Activated naive CD4-positive, alpha-beta T cell treated with anti-CD3 and anti-CD28 coated beads, Interleukin-2, amount 10 ng/mL, durations not matched to agents 7 days and 5 days (primary cell): ENCODE measurements around the gene TMEM140.
"Not testable (repeated sequence)": the region's sequence is repeated elsewhere in the genome, so short reads cannot be mapped to it uniquely, and the experiment has no call there.

Source experiments
- CTCF ChIA-PET: fragments of 350-600 bp; sonication (Branson Sonifier 250); formaldehyde crosslinking; loops from one replicate; lab custom pipeline; 2021; ENCODE audit warnings: antibody characterized with exemption; lab: Charles Lee
- DNase-seq: peaks from one replicate; pipeline ENCODE4 v3.0.0-alpha.2; 2020
- H3K27ac Mint-ChIP-seq: one replicate; pipeline ENCODE4 v1.8.0; 2021; ENCODE audit warnings: mild to moderate bottlenecking, moderate library complexity, mixed read lengths
- H3K27me3 Mint-ChIP-seq: one replicate; pipeline ENCODE4 v1.8.0; 2021; ENCODE audit warnings: mild to moderate bottlenecking, mixed read lengths
- H3K36me3 Mint-ChIP-seq: one replicate; pipeline ENCODE4 v1.8.0; 2021; ENCODE audit warnings: mixed read lengths
- H3K4me1 Mint-ChIP-seq: one replicate; pipeline ENCODE4 v1.8.0; 2021; ENCODE audit warnings: mixed read lengths
- H3K4me3 Mint-ChIP-seq: one replicate; pipeline ENCODE4 v1.8.0; 2021; ENCODE audit warnings: mild to moderate bottlenecking, moderate library complexity, mixed read lengths
- H3K9me3 Mint-ChIP-seq: one replicate; pipeline ENCODE4 v1.8.0; 2021; ENCODE audit warnings: mixed read lengths

Gene TMEM140

DNA sequence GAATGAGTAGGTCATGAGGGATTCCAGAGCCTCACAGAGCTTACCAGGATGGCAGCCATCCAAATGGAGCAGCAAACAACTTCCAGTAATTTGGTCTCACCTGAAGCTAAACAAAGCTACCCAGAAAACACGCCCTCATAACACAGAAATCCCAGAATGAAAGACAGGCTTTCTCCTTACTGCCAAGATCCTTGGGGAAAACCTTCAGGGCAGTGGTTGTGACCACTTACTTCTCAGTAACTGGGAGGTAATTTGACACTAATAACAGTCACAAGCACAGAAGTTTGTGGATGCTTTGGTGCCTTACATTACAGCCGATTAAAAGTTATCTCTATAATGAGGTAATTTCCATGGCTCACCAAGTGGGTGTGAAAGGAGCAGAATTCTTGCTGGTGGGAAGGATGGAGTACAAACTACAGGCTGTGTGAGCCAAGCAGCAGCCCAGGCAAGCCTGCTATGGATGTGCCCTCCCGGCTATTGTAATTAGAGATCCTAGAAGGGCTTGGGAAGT lies 53.0 kb downstream of the TMEM140 start:
- H3K4me1 Mint-ChIP-seq = peaks cover 15% of the 10 kb centered on the region
- no peak overlapping the region for H3K27ac Mint-ChIP-seq
- H3K4me3 Mint-ChIP-seq = no peak overlapping the region
- no peaks in the 10 kb centered on the region for H3K9me3 Mint-ChIP-seq
- CTCF ChIA-PET = no interaction called here
- peaks cover 30% of the 10 kb centered on the region for H3K36me3 Mint-ChIP-seq
- H3K27me3 Mint-ChIP-seq = no peaks in the 10 kb centered on the region
- DNase-seq = no peak

DNA sequence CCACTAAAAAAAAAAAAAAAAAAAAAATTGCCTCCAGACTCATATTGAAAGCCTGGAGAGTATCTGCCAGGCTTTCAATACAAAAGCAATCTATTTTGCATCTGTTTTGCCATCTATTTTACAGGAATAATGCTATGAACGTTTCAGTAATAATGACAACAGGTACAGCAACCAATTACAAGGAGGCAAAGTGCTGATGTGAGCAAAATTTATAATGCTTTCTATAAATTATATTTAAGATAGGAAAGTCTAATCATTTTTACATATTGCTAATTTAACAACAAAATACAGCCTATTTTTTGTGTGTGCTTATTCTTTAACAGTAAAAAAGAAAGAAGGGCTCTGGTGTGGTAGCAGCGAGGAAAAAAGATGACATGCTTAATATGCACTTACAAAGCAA lies 53.5 kb downstream of the TMEM140 start:
- Mint-ChIP-seq H3K27me3 (no peaks in the 10 kb centered on the region), H3K27ac (no peak overlapping the region), H3K4me1 (peaks cover 15% of the 10 kb centered on the region), H3K36me3 (peaks cover 32% of the 10 kb centered on the region), H3K9me3 (no peaks in the 10 kb centered on the region), H3K4me3 (no peak overlapping the region)
- CTCF ChIA-PET = no interaction called here
- no peak for DNase-seq

- no peaks in the 10 kb centered on the region for H3K27me3 Mint-ChIP-seq
- no peaks in the 10 kb centered on the region for H3K9me3 Mint-ChIP-seq
- CTCF ChIA-PET = no interaction called here
- no peak overlapping the region for H3K4me3 Mint-ChIP-seq
- peaks cover 23% of the 10 kb centered on the region for H3K36me3 Mint-ChIP-seq
- no peak overlapping the region for H3K27ac Mint-ChIP-seq
- DNase-seq = no peak
- peaks cover 29% of the 10 kb centered on the region for H3K4me1 Mint-ChIP-seq
These were observed 56.5 kb downstream of the TMEM140 start for GRCh38 chr7:135204341-135204749.

DNA sequence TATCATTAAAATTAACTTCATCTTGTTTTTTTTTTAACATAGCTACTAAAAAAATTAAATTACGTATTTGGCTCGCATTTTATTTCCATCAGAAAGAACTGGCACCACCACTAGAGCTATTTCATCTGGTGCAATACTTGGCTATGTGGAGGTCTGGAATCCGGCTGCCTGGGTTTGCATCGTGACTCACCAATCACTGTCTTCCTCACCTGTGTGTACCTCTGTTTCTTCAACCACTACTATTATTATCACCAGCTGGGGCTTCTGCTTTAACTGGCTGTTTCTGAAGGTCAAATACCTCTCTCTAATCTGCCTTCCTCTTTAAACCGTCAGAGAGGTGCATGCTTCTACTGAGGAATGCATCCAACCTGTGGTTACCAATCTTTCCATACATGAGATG lies 57.0 kb downstream of the TMEM140 start:
- H3K27ac Mint-ChIP-seq = no peak overlapping the region

DNA sequence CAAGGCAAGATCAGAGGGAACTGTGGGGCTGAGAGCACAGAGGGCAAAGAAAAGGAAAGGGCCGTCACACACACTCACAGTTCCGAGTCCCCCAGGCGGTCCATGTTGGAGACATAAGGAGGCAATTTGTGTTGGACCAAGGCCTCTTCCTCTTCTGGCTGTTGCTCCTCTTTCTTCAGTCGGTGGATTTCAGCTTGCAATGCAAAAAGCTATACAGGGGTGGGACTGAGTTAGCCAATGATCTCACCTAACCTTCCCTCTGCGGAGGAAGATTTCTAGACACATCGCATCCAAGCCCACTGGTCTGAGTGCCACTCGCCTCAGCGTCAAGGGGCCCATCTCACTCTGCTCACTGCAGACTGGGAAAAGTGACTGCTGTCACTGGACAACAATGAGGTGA lies 58.0 kb downstream of the TMEM140 start:
- CTCF ChIA-PET = no interaction called here
- Mint-ChIP-seq H3K9me3 (no peaks in the 10 kb centered on the region), H3K27ac (no peak overlapping the region), H3K4me3 (no peak overlapping the region), H3K36me3 (peaks cover 20% of the 10 kb centered on the region), H3K27me3 (no peaks in the 10 kb centered on the region), H3K4me1 (peaks cover 38% of the 10 kb centered on the region)
- DNase-seq = no peak

More for the DNA sequence above, 57.0 kb downstream of the TMEM140 start:
- Mint-ChIP-seq H3K4me3 (no peak overlapping the region), H3K9me3 (no peaks in the 10 kb centered on the region), H3K36me3 (peaks cover 23% of the 10 kb centered on the region), H3K4me1 (peaks cover 32% of the 10 kb centered on the region), H3K27me3 (no peaks in the 10 kb centered on the region)
- no peak for DNase-seq
- CTCF ChIA-PET = no interaction called here

DNA sequence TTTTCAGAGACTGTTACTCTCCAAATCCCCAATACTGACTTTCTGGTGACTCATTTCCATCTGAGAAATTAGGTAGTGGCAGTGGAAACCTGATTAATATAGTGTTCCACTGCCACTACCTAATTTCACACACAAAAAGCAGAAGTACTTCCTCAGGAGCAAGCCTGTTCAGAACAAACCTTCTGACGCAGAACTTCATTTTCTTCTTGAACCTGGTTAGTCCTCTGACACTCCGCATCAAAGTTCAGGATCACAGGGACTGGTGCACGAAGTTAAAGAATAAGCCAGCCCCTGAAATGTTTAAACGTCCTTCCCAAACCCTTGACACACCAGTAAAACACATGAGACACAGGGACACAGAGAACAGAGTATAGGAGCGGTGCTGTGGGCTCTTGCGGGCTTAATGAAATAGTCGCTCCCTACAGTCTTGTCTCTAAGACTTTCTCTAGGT lies 59.1 kb downstream of the TMEM140 start:
- DNase-seq = no peak
- peaks cover 7% of the 10 kb centered on the region for H3K27me3 Mint-ChIP-seq
- H3K27ac Mint-ChIP-seq = peak overlapping the region; percentile 12
- peaks cover 15% of the 10 kb centered on the region for H3K36me3 Mint-ChIP-seq
- H3K4me1 Mint-ChIP-seq = peaks cover 42% of the 10 kb centered on the region
- CTCF ChIA-PET = no interaction called here
- H3K4me3 Mint-ChIP-seq = no peak overlapping the region
- H3K9me3 Mint-ChIP-seq = no peaks in the 10 kb centered on the region

- no peak for DNase-seq
- H3K27me3 Mint-ChIP-seq = peaks cover 7% of the 10 kb centered on the region
- peak overlapping the region; percentile 12 for H3K27ac Mint-ChIP-seq
- CTCF ChIA-PET = no interaction called here
- H3K4me3 Mint-ChIP-seq = no peak overlapping the region
- H3K36me3 Mint-ChIP-seq = peaks cover 11% of the 10 kb centered on the region
- no peaks in the 10 kb centered on the region for H3K9me3 Mint-ChIP-seq
- H3K4me1 Mint-ChIP-seq = peaks cover 39% of the 10 kb centered on the region
These were observed 59.7 kb downstream of the TMEM140 start for GRCh38 chr7:135207406-135208101.

GRCh38 chr7:135208102-135208793 lies 60.4 kb downstream of the TMEM140 start:
- H3K9me3 Mint-ChIP-seq = no peaks in the 10 kb centered on the region
- H3K36me3 Mint-ChIP-seq = peaks cover 11% of the 10 kb centered on the region
- H3K27ac Mint-ChIP-seq = no peak overlapping the region
- peaks cover 37% of the 10 kb centered on the region for H3K4me1 Mint-ChIP-seq
- peaks cover 7% of the 10 kb centered on the region for H3K27me3 Mint-ChIP-seq
- DNase-seq = no peak
- H3K4me3 Mint-ChIP-seq = no peak overlapping the region
- CTCF ChIA-PET = no interaction called here

DNA sequence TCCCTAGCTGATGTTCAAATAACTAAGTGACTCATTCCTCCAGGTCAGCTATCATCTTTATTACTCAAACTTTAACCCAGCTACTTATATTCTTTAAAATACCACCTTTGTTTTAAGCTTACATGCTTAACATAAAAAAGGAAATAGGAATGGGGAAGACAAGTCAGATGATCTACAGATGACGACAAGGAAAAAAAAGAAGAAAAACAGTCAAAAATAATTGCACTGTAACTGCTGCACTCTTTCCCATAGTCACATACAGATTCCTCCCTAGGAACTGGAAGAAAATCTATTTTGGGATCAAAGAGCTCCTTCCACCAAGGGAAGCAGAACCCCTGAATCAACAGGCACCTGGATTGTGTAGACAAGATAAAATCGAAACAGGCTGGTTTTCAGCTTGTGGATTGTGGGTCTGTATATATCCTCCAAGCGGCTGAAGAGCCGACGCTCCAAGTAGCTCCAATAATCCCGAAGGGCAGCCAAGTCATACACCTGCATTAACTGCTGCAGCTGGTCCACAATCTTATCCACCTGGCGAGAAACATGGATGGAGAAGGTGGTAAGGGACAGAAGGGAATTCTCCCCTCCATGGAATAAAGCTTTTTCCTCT lies 61.5 kb downstream of the TMEM140 start:
- Mint-ChIP-seq H3K27me3 (peaks cover 14% of the 10 kb centered on the region), H3K4me1 (peaks cover 30% of the 10 kb centered on the region), H3K36me3 (peaks cover 3% of the 10 kb centered on the region), H3K4me3 (peak overlapping the region; percentile 30), H3K27ac (no peak overlapping the region), H3K9me3 (no peaks in the 10 kb centered on the region)
- no peak for DNase-seq
- CTCF ChIA-PET = interaction anchor here (0.8 kb wide), 1 partner anchor 145 kb away, joined by 3 read pairs; no protein-coding TSS in a partner anchor

GRCh38 chr7:135210888-135211178 lies 63.0 kb downstream of the TMEM140 start:
- Mint-ChIP-seq H3K9me3 (no peaks in the 10 kb centered on the region), H3K27ac (peak overlapping the region; percentile 98), H3K4me3 (peak overlapping the region; percentile 98), H3K36me3 (peaks cover 3% of the 10 kb centered on the region), H3K27me3 (peaks cover 14% of the 10 kb centered on the region), H3K4me1 (peaks cover 27% of the 10 kb centered on the region)
- DNase-seq = no peak
- CTCF ChIA-PET = interaction anchor here (1.4 kb wide), 1 partner anchor 223 kb away, joined by 5 read pairs; no protein-coding TSS in a partner anchor

- peaks cover 18% of the 10 kb centered on the region for H3K27me3 Mint-ChIP-seq
- H3K4me1 Mint-ChIP-seq = peaks cover 27% of the 10 kb centered on the region
- H3K36me3 Mint-ChIP-seq = peaks cover under 1% of the 10 kb centered on the region
- no peaks in the 10 kb centered on the region for H3K9me3 Mint-ChIP-seq
- H3K4me3 Mint-ChIP-seq = peak within 1 kb of the TSS; percentile 98
- CTCF ChIA-PET = interaction anchor here (1.4 kb wide), 1 partner anchor 224 kb away, joined by 5 read pairs; no protein-coding TSS in a partner anchor
- H3K27ac Mint-ChIP-seq = peak within 1 kb of the TSS; percentile 98
- peak; percentile 96 for DNase-seq
These were observed 63.5 kb downstream of the TMEM140 start, which contains the start of gene WDR91 for GRCh38 chr7:135211179-135211945. TSS of gene WDR91 (minus strand) at chr7:135211526. CDS start at chr7:135211502, 24 bp downstream.

GRCh38 chr7:135211946-135212685 lies 64.2 kb downstream of the TMEM140 start:
- peak overlapping the region; percentile 98 for H3K4me3 Mint-ChIP-seq
- not testable (repeated sequence) for H3K9me3 Mint-ChIP-seq, H3K36me3 Mint-ChIP-seq, DNase-seq
- H3K27ac Mint-ChIP-seq = peak overlapping the region; percentile 79
- H3K27me3 Mint-ChIP-seq = peaks cover 22% of the 10 kb centered on the region
- H3K4me1 Mint-ChIP-seq = peaks cover 27% of the 10 kb centered on the region
- CTCF ChIA-PET = interaction anchor here (0.7 kb wide), 1 partner anchor 657 kb away, joined by 3 read pairs; no protein-coding TSS in a partner anchor

DNA sequence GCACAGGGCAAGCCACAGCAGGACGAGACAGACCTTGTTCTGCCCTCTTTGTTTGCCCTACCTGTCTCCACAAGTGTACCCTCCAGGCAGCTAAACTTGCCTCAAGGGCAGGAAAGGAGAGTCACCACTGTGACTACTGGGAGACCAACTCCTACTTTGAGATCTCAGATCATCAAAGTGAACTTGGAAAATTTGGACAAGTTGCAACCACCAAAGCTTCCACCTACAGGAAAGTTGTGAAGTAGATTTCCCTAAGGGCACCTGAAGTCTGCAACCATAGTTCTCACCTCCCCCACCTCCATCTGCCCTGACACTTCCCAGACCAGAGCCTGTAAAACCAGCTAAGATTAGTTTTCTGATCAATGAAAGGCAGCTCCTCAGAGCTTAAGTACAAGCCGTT lies 66.0 kb downstream of the TMEM140 start:
- no peak overlapping the region for H3K27ac Mint-ChIP-seq

More for the DNA sequence above, 66.0 kb downstream of the TMEM140 start:
- Mint-ChIP-seq H3K36me3 (no peaks in the 10 kb centered on the region), H3K4me1 (peaks cover 15% of the 10 kb centered on the region), H3K27me3 (peaks cover 22% of the 10 kb centered on the region), H3K9me3 (no peaks in the 10 kb centered on the region), H3K4me3 (no peak overlapping the region)
- CTCF ChIA-PET = interaction anchor here (0.7 kb wide), 2 partner anchors 43 to 425 kb away, joined by 3 to 6 read pairs; no protein-coding TSS in a partner anchor
- DNase-seq = no peak
